Mucosa of stomach (tissue), 1 donor: Measurements from ENCODE around the gene BANF2.
"Not testable (repeated sequence)": the region's sequence is repeated elsewhere in the genome, so short reads cannot be mapped to it uniquely, and the experiment has no call there.

Experiments
- H3K27me3 ChIP-seq: one replicate; pipeline ENCODE4 v1.7.0; 2013; ENCODE audit warnings: mild to moderate bottlenecking, low read length; ENCODE audit not compliant: control insufficient read depth, insufficient read depth
- H3K36me3 ChIP-seq: one replicate; pipeline ENCODE4 v1.7.0; 2013; ENCODE audit warnings: low read length; ENCODE audit not compliant: control insufficient read depth, insufficient read depth
- H3K4me1 ChIP-seq: one replicate; pipeline ENCODE4 v1.7.0; 2013; ENCODE audit warnings: mild to moderate bottlenecking, low read length; ENCODE audit not compliant: control insufficient read depth, insufficient read depth
- H3K4me3 ChIP-seq: one replicate; pipeline ENCODE4 v1.7.0; 2013; ENCODE audit warnings: low read length
- H3K9ac ChIP-seq: one replicate; pipeline ENCODE4 v1.7.0; 2013; ENCODE audit warnings: mild to moderate bottlenecking, low read length, moderate library complexity
- H3K9me3 ChIP-seq: one replicate; pipeline ENCODE4 v1.7.0; 2013; ENCODE audit warnings: mild to moderate bottlenecking, low read length, moderate library complexity; ENCODE audit not compliant: control insufficient read depth
- donor health status: Pancreatic carcinoma.

Gene BANF2

GRCh38 chr20:17707951-17708350, 8.2 kb downstream of the BANF2 start:
- not testable (repeated sequence) for H3K27me3 ChIP-seq, H3K4me3 ChIP-seq, H3K36me3 ChIP-seq, H3K9ac ChIP-seq, H3K9me3 ChIP-seq
- peaks cover 36% of the 10 kb centered on the region for H3K4me1 ChIP-seq

GRCh38 chr20:17708675-17709360, 9.1 kb downstream of the BANF2 start:
- Histone ChIP-seq H3K4me3 (no peak overlapping the region), H3K27me3 (no peaks in the 10 kb centered on the region), H3K9ac (no peak overlapping the region), H3K9me3 (no peaks in the 10 kb centered on the region), H3K36me3 (no peaks in the 10 kb centered on the region), H3K4me1 (peaks cover 36% of the 10 kb centered on the region)

- Histone ChIP-seq H3K9me3 (no peaks in the 10 kb centered on the region), H3K27me3 (no peaks in the 10 kb centered on the region), H3K9ac (no peak overlapping the region), H3K4me1 (peaks cover 36% of the 10 kb centered on the region), H3K36me3 (no peaks in the 10 kb centered on the region), H3K4me3 (no peak overlapping the region)
Observed at GRCh38 chr20:17709361-17710293, 9.9 kb downstream of the BANF2 start.

- no peak overlapping the region for H3K4me3 ChIP-seq
- H3K9me3 ChIP-seq: no peaks in the 10 kb centered on the region
- H3K9ac ChIP-seq: no peak overlapping the region
- no peaks in the 10 kb centered on the region for H3K36me3 ChIP-seq
- H3K27me3 ChIP-seq: no peaks in the 10 kb centered on the region
- peaks cover 36% of the 10 kb centered on the region for H3K4me1 ChIP-seq
Observed at GRCh38 chr20:17710379-17711266, 10.9 kb downstream of the BANF2 start.

GRCh38 chr20:17711267-17711627, 11.5 kb downstream of the BANF2 start:
- Histone ChIP-seq H3K36me3 (no peaks in the 10 kb centered on the region), H3K27me3 (no peaks in the 10 kb centered on the region), H3K9me3 (no peaks in the 10 kb centered on the region), H3K4me1 (peaks cover 36% of the 10 kb centered on the region), H3K9ac (no peak overlapping the region), H3K4me3 (no peak overlapping the region)

- Histone ChIP-seq H3K9me3 (no peaks in the 10 kb centered on the region), H3K36me3 (no peaks in the 10 kb centered on the region), H3K4me3 (no peak overlapping the region), H3K9ac (no peak overlapping the region), H3K4me1 (peaks cover 36% of the 10 kb centered on the region), H3K27me3 (no peaks in the 10 kb centered on the region)
Observed at GRCh38 chr20:17712201-17712600, 12.4 kb downstream of the BANF2 start.

- H3K9me3 ChIP-seq: no peaks in the 10 kb centered on the region
- H3K4me1 ChIP-seq: peaks cover 36% of the 10 kb centered on the region
- H3K9ac ChIP-seq: no peak overlapping the region
- no peaks in the 10 kb centered on the region for H3K36me3 ChIP-seq
- H3K4me3 ChIP-seq: no peak overlapping the region
- H3K27me3 ChIP-seq: no peaks in the 10 kb centered on the region
Observed at GRCh38 chr20:17712708-17713107, 12.9 kb downstream of the BANF2 start.

GRCh38 chr20:17714597-17714996, 14.8 kb downstream of the BANF2 start:
- Histone ChIP-seq H3K4me1 (peaks cover 22% of the 10 kb centered on the region), H3K4me3 (no peak overlapping the region), H3K9ac (no peak overlapping the region), H3K27me3 (no peaks in the 10 kb centered on the region), H3K36me3 (no peaks in the 10 kb centered on the region), H3K9me3 (no peaks in the 10 kb centered on the region)

GRCh38 chr20:17715075-17715474, 15.3 kb downstream of the BANF2 start:
- no peak overlapping the region for H3K9ac ChIP-seq
- peaks cover 17% of the 10 kb centered on the region for H3K4me1 ChIP-seq
- no peaks in the 10 kb centered on the region for H3K27me3 ChIP-seq
- no peaks in the 10 kb centered on the region for H3K9me3 ChIP-seq
- no peak overlapping the region for H3K4me3 ChIP-seq
- H3K36me3 ChIP-seq: no peaks in the 10 kb centered on the region

- no peaks in the 10 kb centered on the region for H3K36me3 ChIP-seq
- no peak overlapping the region for H3K9ac ChIP-seq
- H3K4me1 ChIP-seq: peaks cover 5% of the 10 kb centered on the region
- H3K9me3 ChIP-seq: no peaks in the 10 kb centered on the region
- no peaks in the 10 kb centered on the region for H3K27me3 ChIP-seq
- H3K4me3 ChIP-seq: no peak overlapping the region
Observed at GRCh38 chr20:17716331-17716730, 16.6 kb downstream of the BANF2 start.

- Histone ChIP-seq H3K4me1 (peaks cover 15% of the 10 kb centered on the region), H3K4me3 (no peak overlapping the region)
Observed at GRCh38 chr20:17720755-17721154, 21.0 kb downstream of the BANF2 start.

More at GRCh38 chr20:17720755-17721154, 21.0 kb downstream of the BANF2 start:
- no peak overlapping the region for H3K9ac ChIP-seq
- H3K9me3 ChIP-seq: no peaks in the 10 kb centered on the region
- no peaks in the 10 kb centered on the region for H3K36me3 ChIP-seq
- no peaks in the 10 kb centered on the region for H3K27me3 ChIP-seq
